C4-2B (cell line): ENCODE measurements around the gene WDR83.

Experiments
- ZFX ChIP-seq: fragments of 450-650 bp; IDR thresholded peaks from 2 replicates; pipeline ENCODE4 v1.6.1; 2017
- TF ChIP-seq, protein P1 (sequence below): fragments of 450-650 bp; conservative IDR thresholded peaks from 2 replicates; pipeline ENCODE4 v1.5.1; 2017; ENCODE audit warnings: mild to moderate bottlenecking

DNA sequence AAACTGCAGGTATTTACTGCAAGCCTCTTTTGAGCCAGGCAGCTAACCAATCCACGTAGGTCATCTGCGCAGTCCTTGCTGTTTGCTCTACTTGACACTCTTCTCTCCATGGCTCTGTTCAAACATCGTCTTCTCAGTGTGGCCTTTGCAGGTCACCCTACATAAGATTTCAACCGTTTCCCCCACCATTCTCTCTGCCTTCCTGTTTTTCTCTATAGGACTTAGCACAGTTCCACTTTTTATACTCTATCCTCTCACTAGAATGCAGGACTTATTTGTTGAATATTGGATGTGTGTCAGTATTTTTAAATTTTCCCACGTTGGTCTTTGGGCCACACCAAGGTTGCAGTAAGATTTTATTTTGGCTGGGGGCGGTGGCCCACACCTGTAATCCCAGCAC, 31.5 kb downstream of the WDR83 start:
- TF ChIP-seq, protein P1, sequence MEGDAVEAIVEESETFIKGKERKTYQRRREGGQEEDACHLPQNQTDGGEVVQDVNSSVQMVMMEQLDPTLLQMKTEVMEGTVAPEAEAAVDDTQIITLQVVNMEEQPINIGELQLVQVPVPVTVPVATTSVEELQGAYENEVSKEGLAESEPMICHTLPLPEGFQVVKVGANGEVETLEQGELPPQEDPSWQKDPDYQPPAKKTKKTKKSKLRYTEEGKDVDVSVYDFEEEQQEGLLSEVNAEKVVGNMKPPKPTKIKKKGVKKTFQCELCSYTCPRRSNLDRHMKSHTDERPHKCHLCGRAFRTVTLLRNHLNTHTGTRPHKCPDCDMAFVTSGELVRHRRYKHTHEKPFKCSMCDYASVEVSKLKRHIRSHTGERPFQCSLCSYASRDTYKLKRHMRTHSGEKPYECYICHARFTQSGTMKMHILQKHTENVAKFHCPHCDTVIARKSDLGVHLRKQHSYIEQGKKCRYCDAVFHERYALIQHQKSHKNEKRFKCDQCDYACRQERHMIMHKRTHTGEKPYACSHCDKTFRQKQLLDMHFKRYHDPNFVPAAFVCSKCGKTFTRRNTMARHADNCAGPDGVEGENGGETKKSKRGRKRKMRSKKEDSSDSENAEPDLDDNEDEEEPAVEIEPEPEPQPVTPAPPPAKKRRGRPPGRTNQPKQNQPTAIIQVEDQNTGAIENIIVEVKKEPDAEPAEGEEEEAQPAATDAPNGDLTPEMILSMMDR = no peak
- no peak for TF ChIP-seq ZFX
